Uterus (tissue), 2 donors: ENCODE data around the gene CHTOP.

ENCODE experiments used
- CTCF ChIP-seq, 4 experiments: fragments of 200-600 bp in 2 of 4; fragments of 450-650 bp in 2 of 4; sonication (generic) in 2 of 4; IDR thresholded peaks; one replicate each; pipeline ENCODE4 v1.5.1; 2016 to 2019; ENCODE audit warnings: antibody characterized with exemption in 4 of 4, mild to moderate bottlenecking in 2 of 4, moderate library complexity in 1 of 4
- POLR2A ChIP-seq, 2 donors: fragments of 450-650 bp; IDR thresholded peaks; one replicate each; pipeline ENCODE4 v1.6.1; 2016; ENCODE audit warnings: antibody characterized with exemption in 2 of 2, mild to moderate bottlenecking in 1 of 2, moderate library complexity in 1 of 2

- TF ChIP-seq POLR2A (IDR thresholded peaks at IDR 0.05) (no peak), CTCF (IDR thresholded peaks at IDR 0.05) (no peak)
Measured at GRCh38 chr1:153633161-153633753, 609 bp upstream of the CHTOP start.
